HG03064 (cell line): ENCODE results near the gene ACER3.
"Not testable (repeated sequence)": the region's sequence is repeated elsewhere in the genome, so short reads cannot be mapped to it uniquely, and the experiment has no call there.

Experiments used
- ATAC-seq: cut with Tn5 transposase; IDR thresholded peaks from one replicate; pipeline ENCODE4 v1.9.1; 2021; ENCODE audit warnings: low read depth; ENCODE audit not compliant: unreplicated experiment

Gene ACER3

DNA sequence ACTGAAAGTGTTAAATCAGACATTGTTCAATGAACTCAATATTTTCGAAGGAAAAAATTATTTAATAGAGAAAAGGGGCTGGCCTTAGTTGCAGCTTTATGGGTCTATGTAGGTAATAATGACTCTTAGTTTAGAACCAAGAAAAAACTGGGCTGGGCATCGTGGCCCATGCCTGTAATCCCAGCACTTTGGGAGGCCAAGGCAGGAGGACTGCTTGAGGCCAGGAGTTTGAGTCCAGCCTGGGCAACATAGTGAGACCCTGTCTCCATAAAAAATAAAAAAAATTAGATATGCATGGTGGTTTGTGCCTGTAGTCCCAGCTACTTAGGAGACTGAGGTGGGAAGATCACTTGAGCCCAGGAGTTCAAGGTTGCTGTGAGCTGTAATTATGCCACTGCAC is 2.1 kb downstream of the ACER3 start:
- ATAC-seq, result not testable (repeated sequence)

DNA sequence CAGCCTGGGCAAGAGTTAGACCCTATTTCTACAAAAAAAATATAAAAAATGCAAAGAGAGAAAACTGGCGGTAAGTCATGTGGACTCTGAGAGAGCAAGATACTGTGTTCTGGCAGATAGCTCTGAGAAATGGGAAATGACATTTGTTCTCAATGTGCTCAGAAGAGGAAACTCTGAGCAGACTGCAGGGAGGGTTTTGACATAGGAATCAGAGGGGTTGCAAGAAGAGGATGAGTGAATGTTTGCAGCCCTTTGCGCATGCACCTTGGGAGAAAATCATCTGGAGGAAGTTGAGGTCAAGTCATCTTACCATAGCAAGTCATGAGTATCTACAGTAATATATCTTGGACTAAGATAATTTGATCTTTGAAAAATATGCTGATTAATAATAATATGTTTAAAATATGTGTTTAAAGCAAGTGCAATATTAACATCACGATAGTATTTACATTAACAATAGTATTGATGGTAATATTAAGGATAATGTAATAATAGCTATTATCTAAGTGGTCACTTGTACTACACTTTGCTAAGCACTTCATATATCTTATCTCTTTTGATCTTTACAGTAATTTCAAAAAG is 2.6 kb downstream of the ACER3 start:
- no peak for ATAC-seq

DNA sequence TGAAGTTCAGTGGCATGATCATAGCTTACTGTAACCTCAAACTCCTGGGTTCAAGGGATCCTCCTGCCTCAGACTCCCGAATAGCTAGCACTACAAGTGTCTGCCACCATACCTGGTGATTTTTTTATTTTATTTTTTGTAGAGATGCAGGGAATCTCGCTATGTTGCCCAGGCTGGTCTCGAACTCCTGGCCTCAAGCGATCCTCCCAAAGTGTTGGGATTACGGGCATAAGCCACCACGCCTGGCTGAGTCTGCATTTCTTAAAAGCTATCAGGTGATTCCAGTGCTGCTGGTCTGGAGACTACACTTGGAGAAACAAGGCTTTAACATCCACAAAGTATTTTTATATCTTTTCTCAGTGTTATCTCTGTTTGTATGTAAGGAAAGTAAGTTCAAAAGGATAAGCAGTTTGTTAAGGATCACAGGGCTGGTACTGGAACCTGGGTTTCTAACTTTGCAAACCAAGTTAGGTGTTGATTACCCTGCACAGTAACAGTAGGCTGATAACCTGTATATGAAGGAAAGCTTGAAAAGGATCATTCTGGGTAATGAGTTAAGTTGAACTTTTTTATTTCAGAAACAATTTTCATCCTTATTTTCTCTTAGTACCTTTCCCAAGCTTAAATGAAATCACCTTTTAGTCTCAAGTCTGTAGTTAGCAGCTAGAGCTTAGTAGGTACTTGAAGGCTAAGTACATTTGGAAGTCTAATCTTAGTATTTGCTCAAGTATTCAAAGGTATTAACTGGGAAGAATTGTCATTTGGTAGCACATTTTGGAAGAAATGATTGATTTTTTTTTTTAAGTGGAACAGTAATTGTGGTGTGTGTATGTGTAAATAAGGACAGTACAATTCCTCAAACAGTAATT is 12.5 kb downstream of the ACER3 start:
- no peak for ATAC-seq

GRCh38 chr11:76878014-76878413 is 17.3 kb downstream of the ACER3 start:
- ATAC-seq, result no peak

GRCh38 chr11:76880314-76880713 is 19.6 kb downstream of the ACER3 start:
- no peak for ATAC-seq

GRCh38 chr11:76880956-76881355 is 20.2 kb downstream of the ACER3 start:
- ATAC-seq, result no peak

- no peak for ATAC-seq
Measured at GRCh38 chr11:76885390-76886097, 24.8 kb downstream of the ACER3 start.

- no peak for ATAC-seq
Measured at GRCh38 chr11:76888989-76889388, 28.3 kb downstream of the ACER3 start.

DNA sequence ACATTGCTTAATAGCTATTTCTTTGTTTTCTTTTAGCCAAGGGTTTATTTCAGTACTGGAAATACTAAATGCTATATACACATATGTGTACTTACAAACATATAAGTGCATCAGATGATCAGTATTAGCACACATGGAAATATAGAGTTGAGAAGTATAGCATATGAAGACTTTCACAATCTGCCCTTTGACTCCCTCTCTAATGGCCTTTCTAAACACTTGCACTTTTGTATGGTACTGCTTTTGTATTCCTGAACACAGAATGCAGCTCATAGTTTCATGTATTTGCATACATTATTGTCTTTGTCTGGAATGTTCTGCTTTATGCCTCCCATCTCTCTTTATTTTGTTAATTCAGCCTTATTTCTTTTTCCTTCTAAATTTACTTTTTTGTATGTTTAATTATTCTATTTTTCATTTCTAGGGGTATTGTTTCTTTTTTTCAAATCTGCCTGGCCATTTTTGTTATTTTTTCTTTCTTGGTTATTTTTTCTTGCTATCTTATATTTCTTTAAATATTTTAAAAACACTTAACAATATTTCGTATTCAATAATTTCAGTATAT is 28.8 kb downstream of the ACER3 start:
- no peak for ATAC-seq

- ATAC-seq, result no peak
Measured at GRCh38 chr11:76890329-76890728, 29.6 kb downstream of the ACER3 start.

GRCh38 chr11:76891285-76891684 is 30.6 kb downstream of the ACER3 start:
- ATAC-seq, result no peak

GRCh38 chr11:76891793-76892192 is 31.1 kb downstream of the ACER3 start:
- no peak for ATAC-seq

DNA sequence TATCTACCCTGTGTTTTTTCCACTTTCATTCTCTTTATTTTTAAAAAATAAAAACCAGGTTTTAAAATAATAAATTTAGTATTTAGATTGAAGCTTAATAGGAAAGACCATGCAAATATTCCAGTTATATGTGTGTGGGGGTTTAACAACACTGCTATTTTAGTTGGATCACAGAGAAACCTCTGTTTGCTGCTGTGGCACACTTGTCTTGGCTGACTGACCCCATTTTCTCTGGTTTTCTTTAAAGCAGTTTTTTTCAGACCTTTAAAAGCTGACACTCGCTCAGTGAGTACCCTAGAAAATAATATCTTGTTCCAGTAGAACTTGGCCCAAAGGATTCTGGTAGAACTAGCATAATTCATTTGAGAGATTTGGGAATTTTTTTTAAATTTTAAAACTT is 31.6 kb downstream of the ACER3 start:
- no peak for ATAC-seq

GRCh38 chr11:76897233-76897632 is 36.5 kb downstream of the ACER3 start:
- ATAC-seq, result no peak

DNA sequence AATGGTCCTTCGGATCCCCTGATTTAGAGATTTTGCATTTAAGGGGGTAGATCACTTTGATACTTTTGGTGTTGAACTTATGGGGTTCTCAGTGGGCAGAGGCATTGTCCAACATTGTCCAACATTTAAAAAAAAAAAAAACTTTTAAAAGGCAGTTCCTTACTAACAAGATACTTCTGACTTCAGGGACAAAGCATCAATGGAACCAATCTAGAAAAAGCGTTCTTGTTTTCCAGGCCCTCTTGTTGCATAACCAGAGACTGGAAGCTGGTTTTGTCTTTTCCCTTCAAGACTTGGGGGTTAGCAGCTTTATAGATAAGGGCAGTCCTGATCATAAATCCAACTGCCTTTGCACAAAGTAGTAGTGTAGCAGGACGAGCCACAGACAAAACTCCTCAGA is 40.4 kb downstream of the ACER3 start:
- ATAC-seq, result no peak

DNA sequence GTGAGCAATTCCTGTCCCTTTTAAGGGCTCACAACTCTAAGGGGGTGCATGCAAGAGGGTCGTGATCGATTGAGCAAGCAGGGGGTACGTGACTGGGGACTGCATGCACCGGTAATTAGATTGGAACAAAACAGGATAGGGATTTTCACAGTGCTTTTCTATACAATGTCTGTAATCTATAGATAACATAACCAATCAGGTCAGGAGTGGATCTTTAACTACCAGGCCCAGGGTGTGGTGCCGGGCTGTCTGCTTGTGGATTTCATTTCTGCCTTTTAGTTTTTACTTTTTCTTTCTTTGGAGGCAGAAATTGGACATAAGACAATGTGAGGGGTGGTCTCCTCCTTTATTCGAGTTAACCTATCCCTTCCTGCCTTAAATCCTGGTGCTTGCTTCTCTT is 40.9 kb downstream of the ACER3 start:
- ATAC-seq, result not testable (repeated sequence)

GRCh38 chr11:76902121-76903014 is 41.6 kb downstream of the ACER3 start:
- ATAC-seq, result no peak

GRCh38 chr11:76903325-76903724 is 42.6 kb downstream of the ACER3 start:
- ATAC-seq, result no peak

- ATAC-seq, result no peak
Measured at GRCh38 chr11:76910620-76911414, 50.1 kb downstream of the ACER3 start.
